Stomach (tissue), 9 donors: ENCODE measurements around the gene INTS1. TPM values are rescaled to one million over a fixed set of nuclear protein-coding genes. Genes with fewer than 3 reads are reported as not detected.
A peak's percentile ranks its signal among the peaks of the same experiment; 100 is the strongest.

ENCODE experiments used
- DNase-seq, 2 donors: peaks; one replicate each; pipeline versions ENCODE4 v3.0.0 to v3.0.0-alpha.2; 2013 to 2019
- H3K27ac ChIP-seq, 5 donors: fragments of 200-600 bp in 4 of 5; sonication (generic) in 4 of 5; one replicate each; pipeline ENCODE4 v1.5.1; 2013 to 2019; ENCODE audit warnings: mild to moderate bottlenecking in 1 of 5, moderate library complexity in 1 of 5
- H3K27me3 ChIP-seq, 3 donors: fragments of 200-600 bp; sonication (generic); one replicate each; pipeline ENCODE4 v1.5.1; 2017 to 2019; ENCODE audit warnings: mixed run types in 1 of 3
- H3K36me3 ChIP-seq, 4 donors: fragments of 200-600 bp; sonication (generic); 1 replicate in 3 of 4; 2 replicates in 1 of 4; pipeline ENCODE4 v1.5.1; 2016 to 2019
- H3K4me1 ChIP-seq, 4 donors: fragments of 200-600 bp; sonication (generic); one replicate each; pipeline ENCODE4 v1.5.1; 2016 to 2019
- H3K4me3 ChIP-seq, 4 donors: fragments of 200-600 bp; sonication (generic) in 3 of 4; one replicate each; pipeline ENCODE4 v1.5.1; 2016 to 2019; ENCODE audit warnings: mild to moderate bottlenecking in 1 of 4
- H3K9me3 ChIP-seq, 4 donors: fragments of 200-600 bp; sonication (generic); one replicate each; pipeline ENCODE4 v1.5.1; 2016 to 2019
- EP300 ChIP-seq: sonication (generic); formaldehyde crosslinking; IDR thresholded peaks from one replicate; pipeline ENCODE4 v1.6.1; 2017; ENCODE audit warnings: antibody characterized with exemption
- POLR2A ChIP-seq, 4 donors: fragments of 450-650 bp; IDR thresholded peaks; one replicate each; pipeline ENCODE4 v1.6.1; 2016; ENCODE audit warnings: antibody characterized with exemption in 4 of 4, control low read depth in 2 of 4, mild to moderate bottlenecking in 1 of 4, moderate library complexity in 1 of 4
- POLR2AphosphoS5 ChIP-seq, 3 donors: sonication (generic); formaldehyde crosslinking; IDR thresholded peaks; one replicate each; pipeline ENCODE4 v1.6.1; 2016; ENCODE audit warnings: antibody characterized with exemption in 3 of 3
- WGBS, 5 donors: extraction: QIAGEN DNeasy Blood & Tissue Kit in 3 of 5; methylation state at CpG; one replicate each; pipeline versions ENCODE4 v1.1.5 to v1.1.7; 2013 to 2018; 5-methylcytosine and 5-hydroxymethylcytosine counted together
- intact Hi-C: fragments of 100-400 bp; cut with DNase I; formaldehyde crosslinking; loops from one replicate; pipeline ENCODE4 v1.15.1; 2023; ENCODE audit warnings: low total_unique reads
- polyA plus RNA-seq, 3 donors: library from polyadenylated mRNA; stranded (reverse); fragments of 200-250 nt; gene quantifications; one replicate each; pipeline ENCODE4 v1.2.3, GENCODE V29; 2013
- total RNA-seq, 5 donors: library from RNA; depleted of rRNA; stranded (reverse); fragments of >200 nt; gene quantifications; one replicate each; pipeline versions ENCODE4 v1.1.0 to v1.2.3, GENCODE V29; 2014 to 2016
- TF ChIP-seq, protein P1 (sequence below), 7 experiments: fragments of 450-650 bp in 4 of 7; fragments of 200-600 bp in 3 of 7; sonication (generic) in 3 of 7; IDR thresholded peaks; one replicate each; pipeline ENCODE4 v1.5.1; 2016 to 2019; ENCODE audit warnings: antibody characterized with exemption in 7 of 7, control low read depth in 2 of 7, mild to moderate bottlenecking in 1 of 7
- donor health status: healthy with polysubstance abuse.
- donor health status: Bipolar disorder and iron deficiency.
- donor health status: healthy.

The INTS1 gene
- total and polyA plus RNA-seq, 8 donors: 24.4 to 724 (median 56.2) TPM

- Histone ChIP-seq H3K4me3 (no peak overlapping the region), H3K4me1 (peaks cover 1 to 15% (median 11%) of the 10 kb centered on the region in 4 donors), H3K27me3 (no peaks in the 10 kb centered on the region), H3K36me3 (peaks cover 18 to 79% (median 73%) of the 10 kb centered on the region in 4 donors), H3K27ac (no peak overlapping the region), H3K9me3 (no peaks in the 10 kb centered on the region)
- intact Hi-C loops: no loop called here
- DNase-seq: no peak
- 80 to 91% (median 90%) methylated on average over 13 to 20 of the region's 20 CpGs for WGBS, 5 donors
- TF ChIP-seq POLR2AphosphoS5 (IDR thresholded peaks at IDR 0.05): no peak
- no peak for TF ChIP-seq POLR2A (IDR thresholded peaks at IDR 0.05)
- no peak for TF ChIP-seq EP300
- TF ChIP-seq, protein P1, sequence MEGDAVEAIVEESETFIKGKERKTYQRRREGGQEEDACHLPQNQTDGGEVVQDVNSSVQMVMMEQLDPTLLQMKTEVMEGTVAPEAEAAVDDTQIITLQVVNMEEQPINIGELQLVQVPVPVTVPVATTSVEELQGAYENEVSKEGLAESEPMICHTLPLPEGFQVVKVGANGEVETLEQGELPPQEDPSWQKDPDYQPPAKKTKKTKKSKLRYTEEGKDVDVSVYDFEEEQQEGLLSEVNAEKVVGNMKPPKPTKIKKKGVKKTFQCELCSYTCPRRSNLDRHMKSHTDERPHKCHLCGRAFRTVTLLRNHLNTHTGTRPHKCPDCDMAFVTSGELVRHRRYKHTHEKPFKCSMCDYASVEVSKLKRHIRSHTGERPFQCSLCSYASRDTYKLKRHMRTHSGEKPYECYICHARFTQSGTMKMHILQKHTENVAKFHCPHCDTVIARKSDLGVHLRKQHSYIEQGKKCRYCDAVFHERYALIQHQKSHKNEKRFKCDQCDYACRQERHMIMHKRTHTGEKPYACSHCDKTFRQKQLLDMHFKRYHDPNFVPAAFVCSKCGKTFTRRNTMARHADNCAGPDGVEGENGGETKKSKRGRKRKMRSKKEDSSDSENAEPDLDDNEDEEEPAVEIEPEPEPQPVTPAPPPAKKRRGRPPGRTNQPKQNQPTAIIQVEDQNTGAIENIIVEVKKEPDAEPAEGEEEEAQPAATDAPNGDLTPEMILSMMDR (IDR thresholded peaks at IDR 0.05): no peak
These were observed 61.6 kb downstream of the INTS1 start for GRCh38 chr7:1442355-1443124.

DNA sequence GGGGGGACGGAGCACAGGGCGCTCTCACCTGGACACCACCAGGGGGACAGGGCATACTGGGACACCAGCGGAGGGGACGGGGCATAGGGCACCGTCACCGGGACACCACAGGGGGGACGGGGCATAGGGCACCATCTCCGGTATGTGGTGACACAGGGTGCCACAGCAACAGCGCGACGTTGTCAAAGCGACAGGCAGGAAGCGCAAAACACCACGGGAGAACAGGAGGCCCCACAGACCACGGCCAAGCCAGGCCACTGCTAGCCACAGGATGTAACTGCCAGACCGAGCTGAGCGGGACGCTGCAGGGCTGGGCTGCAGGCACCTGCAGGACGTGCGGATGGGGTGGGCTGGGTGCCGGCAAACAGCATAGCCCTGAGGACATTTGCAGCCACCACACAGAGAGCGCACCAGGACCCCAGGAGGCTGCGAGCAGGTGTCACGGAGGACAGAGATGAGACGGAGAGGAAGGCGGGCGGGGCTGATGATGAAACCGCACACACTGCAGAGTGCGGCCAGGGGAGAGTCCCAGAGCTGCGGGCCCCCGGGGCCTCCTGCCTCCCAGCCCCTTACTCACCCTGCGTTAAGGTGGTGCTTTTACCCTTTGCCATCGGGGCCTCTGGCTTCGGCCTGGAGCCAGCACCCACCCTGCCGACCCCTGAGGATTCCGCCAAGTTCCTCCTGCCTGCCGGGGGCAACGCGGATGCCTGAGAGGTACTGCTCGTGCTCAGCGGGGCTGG lies 62.4 kb downstream of the INTS1 start:
- Histone ChIP-seq H3K27ac (no peak overlapping the region), H3K4me1 (peaks cover 0 to 7% (median 3%) of the 10 kb centered on the region in 4 donors), H3K27me3 (no peaks in the 10 kb centered on the region), H3K36me3 (peaks cover 25 to 86% (median 80%) of the 10 kb centered on the region in 4 donors), H3K9me3 (no peaks in the 10 kb centered on the region), H3K4me3 (no peak overlapping the region)
- no peak for DNase-seq
- 85 to 88% (median 87%) methylated on average over 36 to 41 of the region's 41 CpGs for WGBS, 5 donors
- TF ChIP-seq POLR2AphosphoS5 (IDR thresholded peaks at IDR 0.05): no peak
- TF ChIP-seq EP300: no peak
- intact Hi-C loops: no loop called here

DNA sequence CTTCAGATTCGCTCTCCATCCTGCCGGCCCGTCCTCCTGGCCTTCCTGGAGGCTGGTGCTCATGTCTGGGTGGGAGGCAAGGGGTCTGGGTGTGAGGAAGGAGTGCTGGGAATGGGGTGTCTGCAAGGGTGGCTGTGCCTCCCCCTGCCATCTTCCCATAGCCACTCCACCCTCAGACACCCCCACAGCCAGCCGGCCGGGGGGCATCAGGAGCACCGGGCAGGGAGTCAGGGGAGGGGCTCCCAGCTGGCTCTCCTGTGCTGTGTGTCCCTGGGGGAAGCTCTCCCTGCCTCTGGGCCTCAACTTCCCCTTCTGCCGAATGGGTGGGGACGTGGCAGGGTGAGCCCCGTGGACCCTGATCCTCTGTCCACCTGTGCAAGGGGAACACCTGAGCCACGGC lies 63.6 kb downstream of the INTS1 start:
- Histone ChIP-seq H3K36me3 (peaks cover 28 to 96% (median 91%) of the 10 kb centered on the region in 4 donors), H3K27ac (no peak overlapping the region)
- 68 to 94% (median 87%) methylated on average over 6 to 10 of the region's 10 CpGs for WGBS, 5 donors

DNA sequence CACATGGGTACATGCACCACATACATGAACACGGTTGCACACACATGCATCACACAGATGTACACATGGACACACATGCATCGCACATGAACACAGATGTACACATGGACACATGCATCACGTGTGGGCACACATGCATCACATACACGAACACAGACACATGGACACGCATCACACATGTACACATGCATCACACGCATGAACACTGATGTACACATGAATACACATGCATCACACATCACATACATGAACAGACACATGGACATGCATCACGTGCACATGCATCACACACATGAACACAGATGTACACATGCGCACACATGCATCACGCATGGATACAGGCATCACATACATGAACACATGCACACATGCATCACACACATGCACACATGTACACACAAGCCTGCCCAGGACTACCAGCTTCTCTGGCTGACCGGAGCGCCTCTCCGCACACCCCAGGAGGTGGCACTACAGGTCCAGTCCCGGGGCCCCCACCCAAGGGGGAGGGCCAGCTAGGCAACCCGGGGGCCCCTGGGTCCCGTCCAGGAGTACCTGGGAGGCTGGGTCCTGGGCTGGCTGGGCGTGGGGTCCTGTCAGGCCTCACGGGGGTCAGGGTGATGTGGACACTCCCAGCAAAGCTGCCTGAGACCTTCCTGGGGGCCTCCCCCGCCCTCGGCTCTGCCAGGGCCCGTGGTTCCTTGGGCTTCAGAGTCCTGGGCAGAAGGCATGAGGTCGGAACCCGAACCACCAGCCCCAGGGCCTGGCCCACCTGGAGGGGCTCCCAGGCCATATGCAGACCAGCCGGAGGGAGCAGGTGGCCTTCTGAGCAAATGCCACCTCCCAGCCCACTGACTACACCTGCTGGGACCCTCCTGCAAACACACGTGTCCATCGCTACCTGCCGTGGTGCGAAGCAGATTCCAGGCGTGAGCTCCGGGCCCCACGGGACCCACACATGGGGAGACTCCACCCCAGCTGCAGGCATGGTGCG lies 64.5 kb downstream of the INTS1 start:
- 89 to 97% (median 89%) methylated on average over 9 to 31 of the region's 31 CpGs for WGBS, 5 donors
- intact Hi-C loops: no loop called here
- no peaks in the 10 kb centered on the region for H3K9me3 ChIP-seq

More for the DNA sequence above, 63.6 kb downstream of the INTS1 start:
- intact Hi-C loops: no loop called here
- Histone ChIP-seq H3K4me3 (no peak overlapping the region), H3K4me1 (peaks cover 0 to 1% (median 0%) of the 10 kb centered on the region in 4 donors), H3K27me3 (no peaks in the 10 kb centered on the region), H3K9me3 (no peaks in the 10 kb centered on the region)
- DNase-seq: no peak
- TF ChIP-seq EP300 (no peak), POLR2AphosphoS5 (IDR thresholded peaks at IDR 0.05) (no peak), POLR2A (IDR thresholded peaks at IDR 0.05) (no peak)
- TF ChIP-seq, protein P1 (IDR thresholded peaks at IDR 0.05): no peak

More for the DNA sequence above, 64.5 kb downstream of the INTS1 start:
- Histone ChIP-seq H3K4me3 (no peak overlapping the region), H3K27ac (no peak overlapping the region), H3K27me3 (no peaks in the 10 kb centered on the region), H3K4me1 (no peaks in the 10 kb centered on the region), H3K36me3 (peaks cover 24 to 95% (median 93%) of the 10 kb centered on the region in 4 donors)
- TF ChIP-seq, protein P1 (IDR thresholded peaks at IDR 0.05): peak in 1 of 7 experiments; percentile 6
- TF ChIP-seq POLR2A (IDR thresholded peaks at IDR 0.05): no peak
- DNase-seq: no peak
